Measurements from ENCODE around the gene STK32C. TPM values are rescaled to one million over a fixed set of nuclear protein-coding genes. Genes with fewer than 3 reads are reported as not detected.

STK32C gene
- total RNA-seq, 2 donors from 2014 or later: 8.4 to 9.9 TPM

- Mint-ChIP-seq H3K27me3 (ENCODE audit: insufficient read depth) (no peaks in the 10 kb centered on the region), H3K36me3 (ENCODE audit: low read depth) (no peaks in the 10 kb centered on the region), H3K27ac (no peak overlapping the region), H3K4me3 (no peak overlapping the region), H3K4me1 (no peaks in the 10 kb centered on the region), H3K9me3 (no peaks in the 10 kb centered on the region)
- 93 to 94% methylated on average over 21 to 33 of the region's 37 CpGs for WGBS, 2 experiments (ENCODE audit: insufficient coverage in 1 of 2, insufficient read length in 1 of 2)
- H3K36me3 ChIP-seq (ENCODE audit: control insufficient read depth, insufficient read depth, low read length): no peaks in the 10 kb centered on the region
- TF ChIP-seq CTCF (conservative IDR thresholded peaks at IDR 0.05): no peak
- no peak overlapping the region for H3K9ac ChIP-seq (ENCODE audit: extremely low read depth, low read length, poor library complexity, severe bottlenecking)
- no peaks in the 10 kb centered on the region for H3K9me3 ChIP-seq (ENCODE audit: control insufficient read depth, low read length)
- no peaks in the 10 kb centered on the region for H3K27me3 ChIP-seq (ENCODE audit: control insufficient read depth, insufficient read depth, low read length, poor library complexity, severe bottlenecking)
- H3K4me1 ChIP-seq (ENCODE audit: control insufficient read depth, insufficient read depth, low read length): no peaks in the 10 kb centered on the region
- no peak overlapping the region for H3K4me3 ChIP-seq (ENCODE audit: low read length)
- no peak overlapping the region for H3K27ac ChIP-seq (ENCODE audit: low read depth, low read length)
- no peak for DNase-seq
These were observed 101.9 kb downstream of the STK32C start for GRCh38 chr10:132205650-132206376.

GRCh38 chr10:132204781-132205473, 102.8 kb downstream of the STK32C start:
- no peak overlapping the region for H3K4me3 Mint-ChIP-seq
- no peak overlapping the region for H3K9ac ChIP-seq (ENCODE audit: extremely low read depth, low read length, poor library complexity, severe bottlenecking)
- WGBS, 2 experiments (ENCODE audit: insufficient coverage in 1 of 2, insufficient read length in 1 of 2): 89 to 95% methylated on average over 10 to 28 of the region's 28 CpGs

More at GRCh38 chr10:132204781-132205473, 102.8 kb downstream of the STK32C start:
- Histone ChIP-seq H3K4me3 (ENCODE audit: low read length) (no peak overlapping the region), H3K9me3 (ENCODE audit: control insufficient read depth, low read length) (no peaks in the 10 kb centered on the region), H3K36me3 (ENCODE audit: control insufficient read depth, insufficient read depth, low read length) (no peaks in the 10 kb centered on the region), H3K27ac (ENCODE audit: low read depth, low read length) (peak overlapping the region; percentile 66), H3K4me1 (ENCODE audit: control insufficient read depth, insufficient read depth, low read length) (no peaks in the 10 kb centered on the region), H3K27me3 (ENCODE audit: control insufficient read depth, insufficient read depth, low read length, poor library complexity, severe bottlenecking) (no peaks in the 10 kb centered on the region)
- H3K27me3 Mint-ChIP-seq (ENCODE audit: insufficient read depth): no peaks in the 10 kb centered on the region
- no peaks in the 10 kb centered on the region for H3K4me1 Mint-ChIP-seq
- H3K9me3 Mint-ChIP-seq: no peaks in the 10 kb centered on the region
- H3K27ac Mint-ChIP-seq: no peak overlapping the region
- TF ChIP-seq CTCF (conservative IDR thresholded peaks at IDR 0.05): peak; percentile 50
- H3K36me3 Mint-ChIP-seq (ENCODE audit: low read depth): no peaks in the 10 kb centered on the region
- peak; percentile 76 for DNase-seq

Data from endodermal cell (in vitro differentiated cells).